GM19397 (cell line): Measurements from ENCODE around the gene ERCC5.

Source experiments
- ATAC-seq: cut with Tn5 transposase; IDR thresholded peaks from one replicate; pipeline ENCODE4 v1.9.1; 2021; ENCODE audit warnings: mild to moderate bottlenecking, moderate library complexity; ENCODE audit not compliant: unreplicated experiment

ERCC5 gene

DNA sequence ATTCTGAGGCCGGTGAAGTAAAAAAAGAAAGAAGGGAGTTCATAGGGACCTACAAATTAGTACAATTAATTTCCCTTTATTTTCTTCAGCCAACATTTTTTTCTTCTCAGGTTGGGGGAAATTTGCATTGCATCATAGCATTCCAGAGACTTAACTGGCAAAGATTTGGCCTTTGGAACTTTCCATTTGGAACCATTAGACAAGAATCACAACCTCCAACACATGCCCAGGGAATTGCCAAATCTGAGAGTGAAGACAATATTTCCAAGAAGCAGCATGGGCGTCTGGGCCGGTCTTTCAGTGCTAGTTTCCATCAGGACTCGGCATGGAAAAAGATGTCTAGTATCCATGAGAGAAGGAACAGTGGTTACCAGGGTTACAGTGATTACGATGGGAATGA lies 6.4 kb upstream of the ERCC5 start:
- ATAC-seq = no peak

DNA sequence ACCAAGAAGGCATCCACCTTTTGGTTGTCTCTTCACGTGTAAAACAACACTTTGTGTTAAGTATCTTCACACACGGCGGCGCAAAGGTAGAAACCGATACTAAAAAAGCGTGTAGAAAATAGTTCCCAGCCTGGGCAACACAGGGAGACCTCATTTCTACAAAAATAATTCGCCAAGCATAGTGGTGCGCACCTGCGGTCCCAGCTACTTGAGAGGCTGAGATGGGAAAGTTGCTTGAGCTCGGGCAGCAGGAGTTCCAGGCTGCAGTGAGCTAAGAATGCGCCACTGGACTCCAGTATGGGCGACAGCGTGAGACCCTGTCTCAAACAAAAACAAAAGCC lies 573 bp upstream of the ERCC5 start:
- ATAC-seq = peak; percentile 18

DNA sequence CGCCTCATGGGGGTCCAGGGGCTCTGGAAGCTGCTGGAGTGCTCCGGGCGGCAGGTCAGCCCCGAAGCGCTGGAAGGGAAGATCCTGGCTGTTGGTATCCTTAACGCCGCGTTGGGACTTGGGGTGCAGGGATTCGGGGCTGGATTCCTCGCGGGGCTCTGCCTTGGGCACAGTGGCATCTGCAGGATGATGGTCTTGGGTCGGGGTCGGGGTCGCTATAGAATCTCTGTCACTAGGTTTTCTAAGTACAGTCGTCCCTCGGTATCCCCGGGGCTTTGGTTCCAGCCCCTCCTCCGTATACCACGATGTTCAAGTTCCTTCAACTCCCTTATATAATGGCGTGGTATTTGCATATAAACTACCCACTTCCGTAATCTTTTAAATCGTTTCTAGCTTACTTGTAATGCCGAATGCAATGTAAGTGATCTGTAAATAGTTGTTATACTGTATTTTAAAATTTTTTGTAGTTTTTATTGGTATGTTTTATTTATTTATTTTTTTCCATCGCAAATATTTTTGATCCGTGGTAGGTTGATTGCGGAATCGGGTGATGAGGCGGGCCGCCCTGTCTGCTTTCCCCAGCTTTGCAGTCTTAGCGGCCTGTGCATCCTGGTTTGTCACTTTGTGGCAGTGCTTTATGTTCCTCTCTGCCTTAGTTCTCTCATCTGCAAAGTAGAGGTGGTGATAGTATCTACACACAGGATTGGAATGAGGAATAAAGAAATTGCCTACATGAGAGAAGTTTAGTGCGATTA lies 606 bp downstream of the ERCC5 start:
- peak; percentile 29 for ATAC-seq

DNA sequence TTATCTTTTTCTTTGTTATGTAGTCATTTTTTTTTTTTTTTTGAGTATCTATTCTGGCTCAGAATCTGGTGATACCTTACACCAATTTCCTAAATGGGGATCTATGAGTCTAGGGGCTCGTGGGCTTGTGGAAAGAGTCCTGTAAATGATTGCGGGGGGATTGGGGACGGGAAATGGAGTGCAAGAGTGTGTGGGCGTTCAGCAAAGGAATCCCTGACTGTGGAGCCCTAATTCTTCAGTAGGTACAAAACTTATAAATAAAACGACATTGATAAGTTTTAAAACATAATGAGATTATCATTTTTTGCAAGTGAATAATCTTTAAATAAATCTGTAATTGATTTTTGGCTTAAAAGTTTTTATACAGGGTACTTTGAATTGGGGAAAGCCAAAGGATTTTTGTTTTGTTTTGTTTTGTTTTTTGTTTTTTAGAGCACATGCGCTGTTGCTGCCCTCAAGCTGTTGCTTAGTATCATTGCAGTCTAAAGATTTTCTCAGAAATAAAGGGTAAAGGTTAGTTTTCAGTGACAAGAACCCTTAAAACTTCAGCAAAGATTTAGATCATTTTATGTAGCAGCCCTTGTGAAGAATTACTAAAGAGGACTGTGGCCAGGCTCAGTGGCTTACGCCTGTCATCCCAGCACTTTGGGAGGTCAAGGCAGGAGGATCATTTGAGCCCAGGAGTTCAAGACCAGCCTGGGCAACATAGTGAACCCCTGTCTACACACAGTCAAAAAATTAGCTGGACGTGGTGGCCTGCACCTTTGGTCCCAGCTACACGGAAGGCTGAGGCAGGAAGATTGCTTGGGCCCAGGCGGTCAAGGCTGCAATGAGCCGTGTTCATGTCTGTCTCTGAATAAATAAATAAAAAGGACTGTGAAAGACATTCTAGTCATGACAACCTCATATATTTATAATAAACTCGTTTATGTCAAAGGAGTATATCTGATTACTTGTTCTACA lies 1.7 kb downstream of the ERCC5 start:
- ATAC-seq = no peak

DNA sequence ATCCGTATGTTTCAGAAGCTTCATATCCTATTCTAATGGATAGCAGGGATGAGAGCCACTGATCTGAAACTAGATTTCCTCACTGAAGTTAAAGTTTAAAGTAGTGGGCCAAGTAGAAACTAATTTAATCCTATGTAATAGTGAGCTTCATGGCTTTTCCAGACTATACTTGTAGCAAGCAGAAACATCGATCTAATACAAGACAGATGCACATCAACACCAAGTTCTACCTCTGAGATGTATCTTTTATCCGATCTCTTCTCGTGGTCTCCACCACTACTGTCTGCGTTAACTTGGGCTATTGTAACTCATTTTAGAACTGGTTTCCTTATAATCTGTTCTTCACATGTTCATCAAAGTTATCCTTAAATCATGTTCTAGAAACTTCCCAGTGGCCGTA lies 3.1 kb downstream of the ERCC5 start:
- ATAC-seq = no peak

DNA sequence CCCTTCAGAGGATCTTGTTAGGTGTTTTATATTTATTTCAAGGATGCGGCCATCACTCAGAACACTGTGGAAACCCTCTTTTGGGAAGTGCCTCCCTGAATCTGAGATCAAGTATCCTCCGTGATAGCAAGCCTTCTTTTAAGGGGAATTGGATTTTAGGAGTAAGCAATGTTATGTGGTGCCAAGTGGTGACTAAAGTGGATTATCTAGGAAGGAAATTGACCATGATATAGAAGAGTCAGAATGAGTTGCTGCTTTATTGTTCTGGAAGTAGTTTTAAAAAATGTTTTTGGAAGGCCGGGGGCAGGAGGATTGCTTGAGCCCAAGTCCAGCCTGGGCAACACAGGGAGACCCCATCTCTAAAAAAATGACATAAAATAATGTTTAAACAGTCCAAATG lies 6.7 kb downstream of the ERCC5 start:
- no peak for ATAC-seq

DNA sequence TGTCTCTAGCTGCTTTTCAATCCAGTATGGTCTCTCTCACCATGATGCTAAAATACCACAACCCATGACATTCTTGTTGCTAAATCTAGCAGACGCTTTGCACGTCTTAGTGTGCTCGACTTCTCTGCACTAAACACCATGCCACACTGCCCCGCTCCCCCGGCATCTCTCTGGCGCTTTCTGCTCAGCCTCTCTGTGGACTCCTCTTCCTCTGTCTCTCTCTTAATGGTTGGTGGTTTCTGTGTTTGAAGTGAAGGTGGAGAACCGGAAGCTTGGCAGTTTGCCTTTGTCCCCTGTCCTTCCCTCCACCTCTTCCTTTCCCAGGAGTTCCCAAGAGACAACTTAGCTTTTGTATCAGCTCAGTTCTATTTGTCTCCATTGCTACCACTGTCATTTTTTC lies 8.8 kb downstream of the ERCC5 start:
- ATAC-seq = peak; percentile 66

DNA sequence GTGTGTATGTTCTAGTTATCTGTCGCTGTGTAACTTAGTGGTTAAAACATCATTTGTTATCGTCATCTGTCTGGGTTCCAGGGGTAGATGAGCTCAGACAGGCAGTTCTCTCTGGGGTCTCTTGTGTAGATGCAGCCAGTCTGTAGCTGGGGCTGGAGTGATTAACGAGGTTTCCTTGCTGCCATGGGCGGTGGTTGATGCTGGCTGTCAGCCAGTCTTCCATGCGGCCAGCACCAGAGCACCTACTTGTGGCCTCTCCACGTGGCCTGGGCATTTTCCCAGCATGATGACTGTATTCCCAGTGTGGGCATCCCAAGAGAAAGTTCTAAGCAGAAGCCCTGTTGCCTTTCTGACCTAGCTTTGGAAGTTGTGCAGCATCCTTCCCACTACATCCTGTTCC lies 10.7 kb downstream of the ERCC5 start:
- ATAC-seq = no peak

DNA sequence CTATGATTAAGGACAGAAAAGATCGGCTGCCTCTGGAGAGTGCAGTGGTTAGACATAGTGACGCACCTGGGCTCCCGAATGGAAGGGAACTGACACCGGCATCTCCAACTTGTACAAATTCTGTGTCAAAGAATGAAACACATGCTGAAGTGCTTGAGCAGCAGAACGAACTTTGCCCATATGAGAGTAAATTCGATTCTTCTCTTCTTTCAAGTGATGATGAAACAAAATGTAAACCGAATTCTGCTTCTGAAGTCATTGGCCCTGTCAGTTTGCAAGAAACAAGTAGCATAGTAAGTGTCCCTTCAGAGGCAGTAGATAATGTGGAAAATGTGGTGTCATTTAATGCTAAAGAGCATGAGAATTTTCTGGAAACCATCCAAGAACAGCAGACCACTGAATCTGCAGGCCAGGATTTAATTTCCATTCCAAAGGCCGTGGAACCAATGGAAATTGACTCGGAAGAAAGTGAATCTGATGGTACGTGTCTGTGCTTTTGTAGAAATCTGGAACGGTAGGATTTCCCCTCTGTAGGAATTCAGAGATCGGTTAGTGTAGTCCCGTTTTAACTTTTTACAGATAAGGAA lies 16.9 kb downstream of the ERCC5 start:
- no peak for ATAC-seq

DNA sequence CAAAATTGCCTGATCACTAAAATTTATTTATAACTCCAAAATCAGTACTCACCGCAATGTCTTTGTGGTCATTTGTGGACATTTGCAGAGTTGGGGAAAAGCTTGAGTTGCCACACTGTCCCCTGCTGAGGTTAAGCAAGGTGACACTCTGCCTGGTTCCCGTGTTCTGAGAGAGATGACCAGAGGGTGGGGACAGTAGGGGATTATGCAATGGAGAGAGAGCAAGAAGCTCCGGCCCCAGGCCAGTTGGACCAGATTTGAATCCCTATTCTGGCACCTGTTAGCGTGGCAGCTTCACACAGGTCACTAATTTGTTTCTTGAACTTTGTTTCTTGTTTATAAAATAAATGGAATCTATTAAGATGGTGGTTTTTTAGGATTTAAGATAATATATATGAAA lies 17.8 kb downstream of the ERCC5 start:
- ATAC-seq = no peak

DNA sequence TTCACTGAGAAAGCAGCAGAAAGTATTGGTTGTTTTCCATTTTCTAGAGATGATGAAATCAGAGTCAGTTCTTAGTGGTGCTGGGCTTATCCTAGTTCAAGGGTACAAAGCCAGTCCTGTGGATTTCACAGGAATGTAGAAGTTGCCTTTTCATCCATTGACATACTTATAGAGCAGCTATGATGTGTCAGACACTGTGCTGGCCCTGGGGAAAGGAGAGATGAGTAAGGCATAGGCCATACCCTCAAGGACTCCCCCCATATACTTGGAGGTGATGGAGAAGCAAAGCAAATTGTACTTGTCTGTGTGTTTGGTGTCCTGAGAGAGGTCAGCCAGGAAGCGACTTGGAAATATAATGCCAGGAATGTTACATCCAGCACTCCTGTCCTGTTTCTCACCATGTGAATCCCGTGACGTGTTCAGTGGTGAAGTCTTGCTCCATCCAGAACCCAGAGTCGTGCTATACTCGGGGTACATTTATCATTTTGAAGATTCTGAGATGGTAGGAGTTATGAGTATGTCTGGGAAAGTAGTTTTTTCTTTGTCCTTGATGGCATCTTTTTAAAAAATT lies 22.6 kb downstream of the ERCC5 start:
- no peak for ATAC-seq

DNA sequence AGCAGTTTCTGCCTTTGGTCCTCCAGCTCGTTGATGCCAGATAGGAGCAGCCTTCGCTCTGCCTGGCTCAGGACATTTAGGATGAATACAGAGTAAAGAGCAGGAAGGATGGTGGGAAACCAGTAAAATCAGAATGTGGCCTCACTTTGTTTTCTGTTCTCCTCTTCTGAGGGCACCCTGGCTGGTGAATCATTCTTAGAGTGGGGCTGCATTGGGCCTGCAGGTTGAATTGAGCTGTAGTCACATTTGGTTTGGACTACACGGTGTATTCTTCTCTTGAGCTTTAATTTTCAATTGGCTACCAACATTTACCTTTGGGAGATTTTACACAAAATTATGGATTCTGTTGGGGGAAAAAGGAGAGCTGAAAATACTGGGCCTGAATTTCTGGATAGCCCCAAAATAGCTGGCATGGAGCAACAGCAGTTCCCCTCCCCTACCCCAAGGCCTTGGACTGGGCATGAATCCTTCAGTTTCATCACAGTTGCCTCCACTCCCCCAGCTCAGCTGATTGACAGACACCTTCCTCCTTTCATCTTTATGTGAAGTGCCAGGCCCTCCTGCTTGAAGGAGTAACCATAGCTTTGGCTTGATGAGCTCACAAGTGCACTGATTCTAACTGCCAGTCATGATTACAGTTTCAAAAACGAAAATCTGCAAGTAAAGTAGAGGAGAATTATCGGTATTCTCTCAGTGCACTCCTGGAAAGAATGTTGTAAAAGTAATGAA lies 24.3 kb downstream of the ERCC5 start:
- peak; percentile 17 for ATAC-seq

DNA sequence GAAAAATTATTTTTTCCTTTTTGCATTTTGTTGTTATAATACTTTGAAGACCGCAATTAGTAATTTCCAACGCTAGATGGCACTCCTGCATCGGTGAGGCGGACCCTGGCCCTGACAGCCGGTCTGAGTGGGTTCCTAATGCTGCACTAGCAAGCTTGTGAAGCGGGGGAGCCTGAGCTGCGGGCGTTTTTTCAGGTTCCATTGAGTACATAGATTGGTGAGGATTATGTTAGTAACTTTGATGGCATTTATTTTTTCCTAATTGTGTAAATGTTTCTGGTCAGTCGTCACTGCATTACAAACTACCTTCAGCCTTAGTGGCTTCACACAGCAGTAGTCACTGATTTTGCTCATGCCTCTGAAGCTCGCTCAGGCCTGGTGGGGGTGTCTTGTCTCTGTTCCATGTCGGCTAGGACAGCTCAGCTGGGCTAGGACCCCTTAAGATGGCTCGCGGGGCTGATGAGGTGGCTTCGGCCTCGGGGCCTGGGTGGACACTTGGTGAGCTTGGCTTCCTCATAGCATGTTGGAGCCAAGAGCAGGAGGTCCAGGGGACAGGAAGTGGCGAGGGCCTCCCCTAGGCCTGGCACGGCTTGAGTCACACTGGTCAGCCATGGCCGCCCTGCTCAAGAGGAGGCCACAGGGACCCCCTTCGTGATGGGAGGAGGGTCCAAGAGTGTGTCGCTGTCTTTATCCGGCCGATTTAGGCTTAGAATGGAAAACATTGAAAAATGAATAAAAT lies 25.0 kb downstream of the ERCC5 start:
- ATAC-seq = peak; percentile 92

DNA sequence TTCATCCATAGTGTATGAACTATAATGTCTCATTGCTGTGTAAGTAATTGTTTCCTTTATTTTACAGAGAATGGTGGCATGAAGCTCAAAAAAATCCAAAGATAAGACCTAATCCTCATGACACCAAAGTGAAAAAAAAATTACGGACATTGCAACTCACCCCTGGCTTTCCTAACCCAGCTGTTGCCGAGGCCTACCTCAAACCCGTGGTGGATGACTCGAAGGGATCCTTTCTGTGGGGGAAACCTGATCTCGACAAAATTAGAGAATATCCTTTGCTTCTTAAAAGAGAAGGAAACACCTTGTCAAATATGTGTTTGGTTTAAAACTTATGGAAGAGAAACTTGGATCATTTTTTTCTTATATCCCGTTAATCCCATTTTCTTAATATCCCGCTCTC lies 26.3 kb downstream of the ERCC5 start:
- no peak for ATAC-seq

DNA sequence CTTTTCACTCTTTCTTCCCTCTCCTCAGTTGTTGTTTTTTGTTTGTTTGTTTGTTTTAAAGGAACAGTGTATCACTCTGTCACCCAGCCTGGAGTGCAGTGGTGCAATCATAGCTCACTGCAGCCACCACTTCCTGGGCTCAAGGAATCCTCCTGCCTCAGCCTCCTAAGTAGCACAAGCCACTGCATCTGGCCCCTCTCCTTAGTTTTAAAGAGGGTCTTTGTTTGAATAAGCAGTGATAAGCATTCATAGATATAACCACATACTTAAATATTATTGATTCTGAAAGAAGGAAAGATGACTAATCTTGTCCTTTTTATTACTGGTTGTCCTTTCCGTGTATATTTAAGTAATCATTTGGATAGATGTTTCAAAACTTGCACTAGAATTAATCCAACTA lies 26.7 kb downstream of the ERCC5 start:
- no peak for ATAC-seq

DNA sequence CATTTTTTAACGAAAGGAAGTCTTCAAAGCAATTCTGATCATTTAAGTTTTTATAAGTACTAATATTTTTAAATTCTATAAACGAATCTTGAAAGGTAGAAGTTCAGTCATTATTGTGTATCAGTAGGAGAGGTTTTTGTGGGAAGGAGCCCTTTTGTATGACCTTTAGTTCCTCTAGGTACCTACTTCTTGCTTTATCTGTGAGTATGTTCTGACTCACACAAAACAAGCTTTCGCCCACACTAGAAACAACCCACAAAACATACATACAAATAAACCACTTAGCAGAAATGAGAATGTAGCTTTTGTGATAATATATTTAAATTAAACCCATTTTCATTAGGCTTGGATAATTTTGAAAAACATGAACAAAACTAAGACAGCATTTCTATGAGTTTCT lies 27.8 kb downstream of the ERCC5 start:
- ATAC-seq = no peak

DNA sequence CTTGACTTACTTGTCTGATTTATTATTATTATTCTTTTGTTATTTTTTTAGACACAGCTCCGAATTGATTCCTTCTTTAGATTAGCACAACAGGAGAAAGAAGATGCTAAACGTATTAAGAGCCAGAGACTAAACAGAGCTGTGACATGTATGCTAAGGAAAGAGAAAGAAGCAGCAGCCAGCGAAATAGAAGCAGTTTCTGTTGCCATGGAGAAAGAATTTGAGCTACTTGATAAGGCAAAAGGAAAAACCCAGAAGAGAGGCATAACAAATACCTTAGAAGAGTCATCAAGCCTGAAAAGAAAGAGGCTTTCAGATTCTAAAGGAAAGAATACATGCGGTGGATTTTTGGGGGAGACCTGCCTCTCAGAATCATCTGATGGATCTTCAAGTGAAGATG lies 29.4 kb downstream of the ERCC5 start:
- no peak for ATAC-seq

DNA sequence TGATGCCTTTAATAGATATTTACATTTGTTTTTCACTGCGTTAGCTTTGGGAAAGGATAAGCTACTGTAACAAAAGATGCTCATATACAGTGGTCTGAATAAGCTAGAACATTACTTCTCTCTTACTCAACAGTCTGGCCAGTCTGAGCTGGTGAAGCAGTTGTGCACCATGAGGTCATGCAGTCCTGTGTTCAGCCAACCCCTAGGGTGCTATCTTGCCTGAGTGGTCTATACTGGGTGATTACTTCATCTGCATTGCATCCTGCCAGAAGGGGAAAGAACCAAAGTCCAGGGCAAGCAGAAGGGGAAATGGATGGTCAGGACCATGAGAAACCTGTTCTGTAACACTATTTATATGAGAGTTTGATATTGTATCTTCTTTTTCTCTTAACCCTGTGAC lies 31.5 kb downstream of the ERCC5 start:
- ATAC-seq = no peak

DNA sequence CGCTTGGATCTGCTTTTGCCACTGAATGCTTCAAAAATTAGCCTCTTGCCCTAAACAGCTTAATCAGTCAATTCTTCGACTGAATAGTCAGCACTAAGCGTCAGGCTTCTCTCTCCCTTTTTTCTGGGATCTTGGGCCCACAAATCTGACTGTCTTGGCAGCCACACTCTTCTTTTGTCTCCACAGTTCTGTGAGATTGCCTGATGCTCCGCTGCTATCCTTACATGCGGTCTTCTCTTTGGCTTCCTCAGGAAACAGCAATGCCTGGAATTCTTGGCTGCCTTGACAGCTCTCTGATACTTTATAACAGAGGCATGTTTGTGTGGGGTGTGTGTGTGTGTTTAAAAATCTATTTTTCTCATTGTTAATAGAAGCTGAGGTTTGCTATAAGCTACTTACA lies 32.6 kb downstream of the ERCC5 start:
- no peak for ATAC-seq

DNA sequence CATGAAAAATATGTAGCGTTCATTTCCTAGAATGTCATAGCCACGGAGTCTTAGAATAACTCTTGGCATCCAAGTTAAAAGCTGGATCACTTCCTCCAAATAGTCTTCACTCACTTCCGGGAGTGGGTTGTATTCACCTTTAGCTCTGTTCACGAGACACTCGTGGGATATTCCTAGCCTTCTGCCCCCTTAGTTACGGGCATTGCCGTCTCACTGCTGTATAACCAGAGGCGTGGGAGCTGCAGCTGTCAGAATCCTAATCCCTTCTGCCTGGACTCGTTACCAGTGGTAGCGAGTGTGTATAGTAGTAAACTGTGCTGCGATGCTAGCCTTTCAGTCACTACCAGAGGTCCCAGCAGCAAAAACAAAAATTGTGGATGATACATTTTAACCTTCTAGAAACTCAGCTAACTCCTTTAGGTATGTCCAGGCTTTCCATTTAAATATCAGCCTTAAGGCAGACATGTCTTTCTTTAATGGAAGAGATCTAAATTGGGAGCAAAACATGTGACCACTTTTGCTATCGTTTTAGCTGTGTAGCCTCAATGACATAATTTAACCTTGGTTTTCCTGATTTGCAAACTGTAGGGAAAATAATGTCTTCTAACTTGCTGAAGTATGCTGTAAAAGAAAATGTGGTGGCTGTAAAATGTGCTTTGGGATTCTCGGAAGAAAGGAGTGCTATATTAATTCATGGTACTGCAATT lies 34.1 kb downstream of the ERCC5 start:
- ATAC-seq = no peak
